K562 (cell line): ENCODE results near the gene ANKMY1. TPM values are rescaled to one million over a fixed set of nuclear protein-coding genes. Genes with fewer than 3 reads are reported as not detected.
A peak's percentile ranks its signal among the peaks of the same experiment; 100 is the strongest.

Experiments
- CAMTA2 ChIP-seq: fragments of 250-450 bp; sonication (Bioruptor Pico); conservative IDR thresholded peaks from 2 replicates; pipeline ENCODE4 v1.5.1; 2022
- CSDE1 ChIP-seq, 2 experiments: fragments of 450-650 bp; IDR thresholded peaks; 2 replicates each; pipeline ENCODE4 v1.6.1; 2016; ENCODE audit warnings: mild to moderate bottlenecking in 1 of 2
- MYBL2 ChIP-seq, 2 experiments: fragments of 450-650 bp in 1 of 2; sonication (generic) in 1 of 2; formaldehyde crosslinking in 1 of 2; IDR thresholded peaks; 2 replicates each; pipeline versions ENCODE4 v1.6.1 to v1.8.1; 2017 to 2022; ENCODE audit warnings: borderline replicate concordance in 1 of 2, inconsistent platforms in 1 of 2, low read depth in 1 of 2, mild to moderate bottlenecking in 1 of 2, missing genetic modification reagents in 1 of 2, moderate library complexity in 1 of 2
- NCOR1 ChIP-seq: fragments of 450-650 bp; IDR thresholded peaks from 2 replicates; pipeline ENCODE4 v1.6.1; 2016; ENCODE audit warnings: mild to moderate bottlenecking, moderate library complexity
- NFE2L1 ChIP-seq: fragments of 450-650 bp; IDR thresholded peaks from 2 replicates; pipeline ENCODE4 v1.6.1; 2016; ENCODE audit warnings: missing genetic modification characterization, low read depth, mild to moderate bottlenecking, missing compliant biosample characterization, moderate library complexity, borderline replicate concordance
- OTX1 ChIP-seq: fragments of 450-650 bp; formaldehyde crosslinking; IDR thresholded peaks from 2 replicates; pipeline ENCODE4 v1.4.0; 2022; ENCODE audit warnings: mild to moderate bottlenecking
- RBM14 ChIP-seq: fragments of 200-400 bp; formaldehyde crosslinking; IDR thresholded peaks from 2 replicates; pipeline ENCODE4 v1.6.1; 2018; ENCODE audit warnings: low read depth, mild to moderate bottlenecking, low read length, moderate library complexity, borderline replicate concordance; ENCODE audit not compliant: insufficient read depth
- RBM25 ChIP-seq: fragments of 200-400 bp; formaldehyde crosslinking; IDR thresholded peaks from 2 replicates; pipeline ENCODE4 v1.6.1; 2018; ENCODE audit warnings: low read length, low read depth, moderate library complexity; ENCODE audit not compliant: severe bottlenecking
- RBM39 ChIP-seq: fragments of 200-400 bp; formaldehyde crosslinking; optimal IDR thresholded peaks from 2 replicates; pipeline ENCODE3; 2018; ENCODE audit warnings: low read depth, low read length
- RFX7 ChIP-seq: fragments of 250-450 bp; sonication (Bioruptor Pico); IDR thresholded peaks from 2 replicates; pipeline ENCODE4 v1.5.1; 2021; ENCODE audit warnings: mild to moderate bottlenecking
- SMAD1 ChIP-seq: fragments of 150-350 bp; IDR thresholded peaks from 2 replicates; pipeline ENCODE4 v1.6.1; 2014; ENCODE audit warnings: low read length, low read depth; ENCODE audit not compliant: partially characterized antibody
- WHSC1 ChIP-seq: IDR thresholded peaks from one replicate; pipeline ENCODE4 v1.6.1; 2012; ENCODE audit warnings: low read length, control low read depth, inconsistent platforms
- ZBTB43 ChIP-seq: sonication (generic); formaldehyde crosslinking; IDR thresholded peaks from 2 replicates; pipeline ENCODE4 v1.8.0; 2023; ENCODE audit warnings: mild to moderate bottlenecking, missing genetic modification reagents
- ZBTB8A ChIP-seq: fragments of 450-650 bp; IDR thresholded peaks from 2 replicates; pipeline ENCODE4 v1.6.1; 2018; ENCODE audit warnings: mild to moderate bottlenecking, moderate library complexity; ENCODE audit not compliant: partially characterized antibody
- ZNF507 ChIP-seq: conservative IDR thresholded peaks from 2 replicates; pipeline ENCODE4 v1.6.1; 2017; ENCODE audit warnings: missing genetic modification characterization, missing compliant biosample characterization
- polyA plus RNA-seq, 8 experiments: library from polyadenylated mRNA; depleted of rRNA in 4 of 8; stranded (reverse) in 5 of 8; unstranded in 3 of 8; fragments of >200 nt; fragmentation: Nextera tagmentation in 2 of 8; fragmentation: Illumina TruSeq in 1 of 8; extraction: Ambion mirVana in 2 of 8; extraction: Trizol in 1 of 8; gene quantifications; 2 replicates each; pipeline versions ENCODE4 v1.2.1 to v1.2.3, GENCODE V29; 2011 to 2014; ENCODE audit warnings: inconsistent platforms in 1 of 8, missing spikeins in 1 of 8
- total RNA-seq, 7 experiments: library from RNA; depleted of rRNA in 6 of 7; stranded (reverse); fragments of >200 nt in 6 of 7; fragmentation: Illumina TruSeq in 2 of 7; extraction: Trizol in 2 of 7; gene quantifications; 2 replicates each; pipeline versions ENCODE4 v1.2.1 to v1.2.3, GENCODE V29; 2011 to 2021; ENCODE audit warnings: low replicate concordance in 1 of 7
- TF ChIP-seq, protein P1 (sequence below): conservative IDR thresholded peaks from 2 replicates; pipeline ENCODE4 v1.6.1; 2011; ENCODE audit warnings: low read depth, mild to moderate bottlenecking, low read length; ENCODE audit not compliant: control insufficient read depth
- TF ChIP-seq, protein P2 (sequence below), 3 experiments: IDR thresholded peaks in 2 of 3; conservative IDR thresholded peaks in 1 of 3; 2 replicates each; pipeline ENCODE4 v1.5.1; 2011 to 2012; ENCODE audit warnings: low read length in 3 of 3, mild to moderate bottlenecking in 3 of 3, control low read depth in 2 of 3, improper control_type of control experiment in 1 of 3, inconsistent platforms in 1 of 3, low read depth in 1 of 3, mixed read lengths in 1 of 3, moderate library complexity in 1 of 3; ENCODE audit not compliant: insufficient read depth in 2 of 3
- TF ChIP-seq, protein P3 (sequence below): fragments of 250-450 bp; sonication (Bioruptor Pico); IDR thresholded peaks from 2 replicates; pipeline ENCODE4 v1.4.0; 2020; ENCODE audit warnings: mild to moderate bottlenecking, moderate library complexity

The ANKMY1 gene
- total and polyA plus RNA-seq, 9 of the 15 experiments (the other 6 are each of a cell fraction or from before 2014, with no cell fraction given): 0.75 to 15.1 (median 11.7) TPM

DNA sequence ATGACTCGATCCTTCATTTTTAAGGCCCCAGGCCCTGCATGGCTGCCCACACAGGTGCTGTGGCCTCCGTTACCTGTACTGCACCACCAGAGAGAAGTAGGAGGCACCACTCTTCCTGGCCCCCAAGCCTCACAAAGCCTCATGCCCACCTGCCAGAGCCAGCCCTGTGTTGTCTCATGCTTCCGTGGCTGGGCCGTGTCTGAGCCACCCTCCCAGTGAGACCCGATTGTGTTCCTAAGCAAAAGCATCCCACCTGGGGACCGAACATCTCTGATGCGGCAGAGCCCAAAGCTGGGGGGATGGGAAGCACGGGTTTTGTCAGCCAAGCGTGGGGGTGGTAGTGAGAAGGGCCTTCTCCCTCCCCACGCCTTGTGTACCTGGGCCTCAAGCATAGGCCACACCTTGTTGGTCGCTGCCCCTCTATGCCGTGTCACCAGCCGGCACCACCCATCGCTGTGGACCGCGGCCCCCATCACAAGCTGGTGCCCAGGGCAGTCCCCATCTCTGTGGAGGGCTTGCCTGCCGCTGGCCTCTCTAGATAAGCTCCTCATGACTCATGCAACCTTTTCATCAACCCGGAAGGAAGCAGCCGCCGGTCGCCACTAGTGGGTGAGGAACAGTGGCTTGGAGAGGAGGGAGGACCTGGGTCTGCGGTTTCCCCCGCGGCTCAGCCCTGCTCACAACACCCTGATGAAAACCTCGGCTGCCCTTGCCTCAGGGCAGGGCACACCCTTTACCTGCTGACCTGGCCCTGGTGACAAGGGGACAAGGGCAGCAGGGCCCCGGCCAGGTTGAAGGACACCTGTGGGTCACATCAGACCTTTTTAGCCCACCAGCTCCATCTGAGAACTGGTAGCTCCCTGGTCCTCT, 7.8 kb upstream of the ANKMY1 start (continued):
- TF ChIP-seq, protein P1, sequence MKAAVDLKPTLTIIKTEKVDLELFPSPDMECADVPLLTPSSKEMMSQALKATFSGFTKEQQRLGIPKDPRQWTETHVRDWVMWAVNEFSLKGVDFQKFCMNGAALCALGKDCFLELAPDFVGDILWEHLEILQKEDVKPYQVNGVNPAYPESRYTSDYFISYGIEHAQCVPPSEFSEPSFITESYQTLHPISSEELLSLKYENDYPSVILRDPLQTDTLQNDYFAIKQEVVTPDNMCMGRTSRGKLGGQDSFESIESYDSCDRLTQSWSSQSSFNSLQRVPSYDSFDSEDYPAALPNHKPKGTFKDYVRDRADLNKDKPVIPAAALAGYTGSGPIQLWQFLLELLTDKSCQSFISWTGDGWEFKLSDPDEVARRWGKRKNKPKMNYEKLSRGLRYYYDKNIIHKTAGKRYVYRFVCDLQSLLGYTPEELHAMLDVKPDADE: no peak
- TF ChIP-seq WHSC1: no peak
- no peak for TF ChIP-seq SMAD1
- no peak for TF ChIP-seq ZBTB8A
- TF ChIP-seq RBM25: no peak
- TF ChIP-seq RFX7: no peak
- no peak for TF ChIP-seq CAMTA2 (CRISPR knock-in tag)
- TF ChIP-seq, protein P2, sequence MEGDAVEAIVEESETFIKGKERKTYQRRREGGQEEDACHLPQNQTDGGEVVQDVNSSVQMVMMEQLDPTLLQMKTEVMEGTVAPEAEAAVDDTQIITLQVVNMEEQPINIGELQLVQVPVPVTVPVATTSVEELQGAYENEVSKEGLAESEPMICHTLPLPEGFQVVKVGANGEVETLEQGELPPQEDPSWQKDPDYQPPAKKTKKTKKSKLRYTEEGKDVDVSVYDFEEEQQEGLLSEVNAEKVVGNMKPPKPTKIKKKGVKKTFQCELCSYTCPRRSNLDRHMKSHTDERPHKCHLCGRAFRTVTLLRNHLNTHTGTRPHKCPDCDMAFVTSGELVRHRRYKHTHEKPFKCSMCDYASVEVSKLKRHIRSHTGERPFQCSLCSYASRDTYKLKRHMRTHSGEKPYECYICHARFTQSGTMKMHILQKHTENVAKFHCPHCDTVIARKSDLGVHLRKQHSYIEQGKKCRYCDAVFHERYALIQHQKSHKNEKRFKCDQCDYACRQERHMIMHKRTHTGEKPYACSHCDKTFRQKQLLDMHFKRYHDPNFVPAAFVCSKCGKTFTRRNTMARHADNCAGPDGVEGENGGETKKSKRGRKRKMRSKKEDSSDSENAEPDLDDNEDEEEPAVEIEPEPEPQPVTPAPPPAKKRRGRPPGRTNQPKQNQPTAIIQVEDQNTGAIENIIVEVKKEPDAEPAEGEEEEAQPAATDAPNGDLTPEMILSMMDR (IDR thresholded peaks at IDR 0.05 in 2 of 3, conservative IDR thresholded peaks at IDR 0.05 in 1 of 3; ENCODE audit: insufficient read depth in 2 of 3, low read depth in 1 of 3, low read length in 3 of 3): no peak
- no peak for TF ChIP-seq NFE2L1 (tag)
- TF ChIP-seq CSDE1 (IDR thresholded peaks at IDR 0.05): no peak
- no peak for TF ChIP-seq ZNF507 (tag)
- TF ChIP-seq RBM14: no peak
- TF ChIP-seq ZBTB43: no peak
- TF ChIP-seq NCOR1: peak; percentile 86
- no peak for TF ChIP-seq MYBL2 (IDR thresholded peaks at IDR 0.05; ENCODE audit: low read depth)
- no peak for TF ChIP-seq MYBL2 (CRISPR knock-in tag; IDR thresholded peaks at IDR 0.05; ENCODE audit: borderline replicate concordance)
- TF ChIP-seq OTX1 (CRISPR knock-in tag): no peak
- TF ChIP-seq, protein P3, sequence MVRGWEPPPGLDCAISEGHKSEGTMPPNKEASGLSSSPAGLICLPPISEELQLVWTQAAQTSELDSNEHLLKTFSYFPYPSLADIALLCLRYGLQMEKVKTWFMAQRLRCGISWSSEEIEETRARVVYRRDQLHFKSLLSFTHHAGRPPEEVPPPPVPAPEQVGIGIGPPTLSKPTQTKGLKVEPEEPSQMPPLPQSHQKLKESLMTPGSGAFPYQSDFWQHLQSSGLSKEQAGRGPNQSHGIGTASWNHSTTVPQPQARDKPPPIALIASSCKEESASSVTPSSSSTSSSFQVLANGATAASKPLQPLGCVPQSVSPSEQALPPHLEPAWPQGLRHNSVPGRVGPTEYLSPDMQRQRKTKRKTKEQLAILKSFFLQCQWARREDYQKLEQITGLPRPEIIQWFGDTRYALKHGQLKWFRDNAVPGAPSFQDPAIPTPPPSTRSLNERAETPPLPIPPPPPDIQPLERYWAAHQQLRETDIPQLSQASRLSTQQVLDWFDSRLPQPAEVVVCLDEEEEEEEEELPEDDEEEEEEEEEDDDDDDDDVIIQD (CRISPR knock-in tag): no peak
- TF ChIP-seq RBM39: no peak
